ENCODE measurements around the gene ADIRF.

GRCh38 chr10:86946213-86947155 lies 21.8 kb upstream of the ADIRF start:
- TF ChIP-seq E2F5 (CRISPR knock-in tag; IDR thresholded peaks at IDR 0.05) (no peak), NR1H2 (CRISPR knock-in tag; IDR thresholded peaks at IDR 0.05) (no peak), NFYB (CRISPR knock-in tag; conservative IDR thresholded peaks at IDR 0.05; ENCODE audit: low read depth) (no peak), CTCF (IDR thresholded peaks at IDR 0.05) (no peak)

Measured in WTC11 (cell line).